K562 (cell line): ENCODE measurements around the gene GALR1. TPM values are rescaled to one million over a fixed set of nuclear protein-coding genes. Genes with fewer than 3 reads are reported as not detected.

Experiments
- ATAC-seq: fragments of 200-7000 bp; cut with Tn5 transposase; 3 replicates; pipeline ENCODE4 v1.9.1; 2020; ENCODE audit warnings: moderate library complexity
- BruUV-seq: library from RNA; stranded (reverse); fragments of 400-500 nt; replicated peaks from 2 replicates; lab custom pipeline; 2021; lab: Mats Ljungman, UMichigan
- CTCF ChIA-PET: fragments of 300-600 bp; formaldehyde crosslinking; extraction: SDS; loops from one replicate; lab custom pipeline; 2021; ENCODE audit warnings: low intra/inter-chr PET ratio; lab: Yijun Ruan, JAX
- POLR2A ChIA-PET: fragments of 300-600, 350-650 bp; sonication (Branson Sonifier 250); formaldehyde crosslinking; extraction: SDS; loops from one replicate; lab custom pipeline; 2021; ENCODE audit warnings: antibody characterized with exemption, inconsistent platforms; lab: Yijun Ruan, JAX
- DNase-seq, 4 experiments: peaks; one replicate each; pipeline versions ENCODE4 v3.0.0 to v3.0.0-alpha.2; 2011 to 2018; ENCODE audit warnings: low spot score in 3 of 4, mixed read lengths in 3 of 4; ENCODE audit errors: extremely low read depth in 1 of 4
- FAIRE-seq: peaks from 2 replicates; lab custom pipeline; 2011; peaks lifted over from hg19 to GRCh38; lab: Jason Lieb, UNC
- H2AFZ ChIP-seq: 2 replicates; pipeline ENCODE4 v1.6.0; 2011; ENCODE audit warnings: low read depth, low read length, control low read depth, inconsistent platforms
- H3K27ac ChIP-seq: fragments of 200-600 bp; 3 replicates; pipeline ENCODE4 v1.8.0; 2011; ENCODE audit warnings: low read depth, mild to moderate bottlenecking, control low read depth, inconsistent platforms, low read length, moderate library complexity, mixed read lengths; ENCODE audit errors: extremely low read depth
- H3K27me3 ChIP-seq, 2 experiments: fragments of 300-600 bp in 1 of 2; 2 replicates in 1 of 2; 3 replicates in 1 of 2; pipeline versions ENCODE4 v1.6.0 to v1.8.0; 2011; ENCODE audit warnings: inconsistent platforms in 2 of 2, low read length in 2 of 2, mild to moderate bottlenecking in 1 of 2, mixed read lengths in 1 of 2, moderate library complexity in 1 of 2; ENCODE audit not compliant: control insufficient read depth in 2 of 2, insufficient read depth in 2 of 2
- H3K36me3 ChIP-seq: fragments of 300-600 bp; 3 replicates; pipeline ENCODE4 v1.8.0; 2011; ENCODE audit warnings: mild to moderate bottlenecking, low read length, inconsistent platforms; ENCODE audit not compliant: control insufficient read depth, insufficient read depth
- H3K4me1 ChIP-seq, 2 experiments: fragments of 200-600 bp in 1 of 2; replicated peaks in 1 of 2; 2 replicates in 1 of 2; 3 replicates in 1 of 2; pipeline versions ENCODE4 v1.5.1 to v1.8.0; 2011; ENCODE audit warnings: inconsistent platforms in 2 of 2, low read length in 2 of 2, mild to moderate bottlenecking in 1 of 2, mixed read lengths in 1 of 2, moderate library complexity in 1 of 2; ENCODE audit not compliant: control insufficient read depth in 2 of 2, insufficient read depth in 2 of 2
- H3K4me2 ChIP-seq: 2 replicates; pipeline ENCODE4 v1.6.1; 2011; ENCODE audit warnings: low read length, control low read depth, inconsistent platforms, mixed read lengths; ENCODE audit not compliant: insufficient read depth
- H3K4me3 ChIP-seq: fragments of 200-600 bp; sonication (generic), shearing (Covaris generic); 2 replicates; pipeline ENCODE4 v1.5.1; 2016; ENCODE audit warnings: control low read depth, inconsistent platforms
- H3K79me2 ChIP-seq: fragments of 200-600 bp; 3 replicates; pipeline ENCODE4 v1.8.0; 2011; ENCODE audit warnings: low read length, inconsistent platforms; ENCODE audit not compliant: control insufficient read depth, insufficient read depth
- H3K9ac ChIP-seq, 2 experiments: 2 replicates each; pipeline versions ENCODE4 v1.6.0 to v1.6.1; 2011; ENCODE audit warnings: low read depth in 2 of 2, low read length in 2 of 2, control low read depth in 1 of 2, inconsistent platforms in 1 of 2, mild to moderate bottlenecking in 1 of 2, mixed read lengths in 1 of 2; ENCODE audit not compliant: insufficient read depth in 1 of 2
- H3K9me1 ChIP-seq: one replicate; pipeline ENCODE4 v1.6.0; 2011; ENCODE audit warnings: inconsistent platforms, mild to moderate bottlenecking, low read length, moderate library complexity; ENCODE audit not compliant: control insufficient read depth, insufficient read depth
- H3K9me3 ChIP-seq: replicated peaks from 2 replicates; pipeline ENCODE4 v1.5.1; 2011; ENCODE audit warnings: low read depth, low read length, inconsistent platforms; ENCODE audit not compliant: control insufficient read depth, insufficient read depth
- H4K20me1 ChIP-seq: replicated peaks from 2 replicates; pipeline ENCODE4 v1.6.1; 2011; ENCODE audit warnings: low read length, inconsistent platforms, mixed read lengths; ENCODE audit not compliant: control insufficient read depth, insufficient read depth
- CBX8 ChIP-seq: fragments of 200-600 bp; sonication (generic); IDR thresholded peaks from 2 replicates; pipeline ENCODE4 v1.6.1; 2012; ENCODE audit warnings: borderline replicate concordance, mixed run types, low read depth, mild to moderate bottlenecking, moderate library complexity, mixed read lengths, low read length, control low read depth, inconsistent platforms; ENCODE audit not compliant: poor library complexity, severe bottlenecking; ENCODE audit errors: extremely low read depth
- CHD4 ChIP-seq: fragments of 200-600 bp; sonication (generic); IDR thresholded peaks from 3 replicates; pipeline ENCODE4 v1.6.1; 2012; ENCODE audit warnings: low read depth, mild to moderate bottlenecking, mixed read lengths, low read length, inconsistent platforms; ENCODE audit not compliant: insufficient read depth, insufficient replicate concordance, poor library complexity, severe bottlenecking
- HLTF ChIP-seq: fragments of 450-650 bp; IDR thresholded peaks from 2 replicates; pipeline ENCODE4 v1.6.1; 2016
- HMGN3 ChIP-seq: IDR thresholded peaks from 2 replicates; pipeline ENCODE4 v1.6.1; 2011; ENCODE audit warnings: borderline replicate concordance, low read depth, mild to moderate bottlenecking, mixed read lengths, low read length; ENCODE audit not compliant: insufficient read length; ENCODE audit errors: extremely low read depth
- MYBL2 ChIP-seq, 2 experiments: fragments of 450-650 bp in 1 of 2; sonication (generic) in 1 of 2; formaldehyde crosslinking in 1 of 2; IDR thresholded peaks; 2 replicates each; pipeline versions ENCODE4 v1.6.1 to v1.8.1; 2017 to 2022; ENCODE audit warnings: borderline replicate concordance in 1 of 2, inconsistent platforms in 1 of 2, low read depth in 1 of 2, mild to moderate bottlenecking in 1 of 2, missing genetic modification reagents in 1 of 2, moderate library complexity in 1 of 2
- PRMT5 ChIP-seq: sonication (generic); formaldehyde crosslinking; IDR thresholded peaks from 2 replicates; pipeline ENCODE4 v1.5.0; 2020; ENCODE audit warnings: missing genetic modification reagents
- SMAD1 ChIP-seq: fragments of 150-350 bp; IDR thresholded peaks from 2 replicates; pipeline ENCODE4 v1.6.1; 2014; ENCODE audit warnings: low read length, low read depth; ENCODE audit not compliant: partially characterized antibody
- TRIM28 ChIP-seq: fragments of 450-650 bp; IDR thresholded peaks from 2 replicates; pipeline ENCODE4 v1.6.1; 2017
- ZNF24 ChIP-seq: fragments of 450-650 bp; IDR thresholded peaks from 2 replicates; pipeline ENCODE4 v1.6.1; 2016
- ZNF444 ChIP-seq: fragments of 250-450 bp; sonication (Bioruptor Pico); IDR thresholded peaks from 2 replicates; pipeline ENCODE4 v1.4.0; 2020; ENCODE audit warnings: mild to moderate bottlenecking, moderate library complexity
- WGBS: fragments of 100-300 bp; shearing (Covaris generic); methylation state at CpG from one replicate; pipeline ENCODE4 v1.1.6; 2016; ENCODE audit warnings: low coverage, mixed read lengths; ENCODE audit not compliant: insufficient coverage; ENCODE audit errors: missing lambda C conversion rate; 5-methylcytosine and 5-hydroxymethylcytosine counted together
- in situ Hi-C: fragments of 300-500 bp; cut with MboI; formaldehyde crosslinking; loops from 4 replicates; pipeline ENCODE4 v1.15.0; 2018; ENCODE audit warnings: inconsistent platforms, mixed read lengths
- intact Hi-C: fragments of 100-400 bp; cut with micrococcal nuclease; formaldehyde crosslinking; loops from 2 replicates; pipeline ENCODE4 v1.14.2; 2022
- polyA plus RNA-seq, 8 experiments: library from polyadenylated mRNA; depleted of rRNA in 4 of 8; stranded (reverse) in 5 of 8; unstranded in 3 of 8; fragments of >200 nt; fragmentation: Nextera tagmentation in 2 of 8; fragmentation: Illumina TruSeq in 1 of 8; extraction: Ambion mirVana in 2 of 8; extraction: Trizol in 1 of 8; gene quantifications; 2 replicates each; pipeline versions ENCODE4 v1.2.1 to v1.2.3, GENCODE V29; 2011 to 2014; ENCODE audit warnings: inconsistent platforms in 1 of 8, missing spikeins in 1 of 8
- total RNA-seq, 7 experiments: library from RNA; depleted of rRNA in 6 of 7; stranded (reverse); fragments of >200 nt in 6 of 7; fragmentation: Illumina TruSeq in 2 of 7; extraction: Trizol in 2 of 7; gene quantifications; 2 replicates each; pipeline versions ENCODE4 v1.2.1 to v1.2.3, GENCODE V29; 2011 to 2021; ENCODE audit warnings: low replicate concordance in 1 of 7
- TF ChIP-seq, protein P1 (sequence below): fragments of 250-450 bp; sonication (Bioruptor Pico); IDR thresholded peaks from 2 replicates; pipeline ENCODE4 v1.8.0; 2021; ENCODE audit warnings: mild to moderate bottlenecking, moderate library complexity
- TF ChIP-seq, protein P2 (sequence below): fragments of 450-650 bp; formaldehyde crosslinking; IDR thresholded peaks from 2 replicates; pipeline ENCODE4 v1.4.0; 2020; ENCODE audit warnings: mild to moderate bottlenecking, moderate library complexity
- TF ChIP-seq, protein P3 (sequence below): sonication (generic); formaldehyde crosslinking; IDR thresholded peaks from 2 replicates; pipeline ENCODE4 v1.8.1; 2022; ENCODE audit warnings: missing genetic modification reagents

Gene GALR1
- total and polyA plus RNA-seq, 9 of the 15 experiments (the other 6 are each of a cell fraction or from before 2014, with no cell fraction given) = not detected

DNA sequence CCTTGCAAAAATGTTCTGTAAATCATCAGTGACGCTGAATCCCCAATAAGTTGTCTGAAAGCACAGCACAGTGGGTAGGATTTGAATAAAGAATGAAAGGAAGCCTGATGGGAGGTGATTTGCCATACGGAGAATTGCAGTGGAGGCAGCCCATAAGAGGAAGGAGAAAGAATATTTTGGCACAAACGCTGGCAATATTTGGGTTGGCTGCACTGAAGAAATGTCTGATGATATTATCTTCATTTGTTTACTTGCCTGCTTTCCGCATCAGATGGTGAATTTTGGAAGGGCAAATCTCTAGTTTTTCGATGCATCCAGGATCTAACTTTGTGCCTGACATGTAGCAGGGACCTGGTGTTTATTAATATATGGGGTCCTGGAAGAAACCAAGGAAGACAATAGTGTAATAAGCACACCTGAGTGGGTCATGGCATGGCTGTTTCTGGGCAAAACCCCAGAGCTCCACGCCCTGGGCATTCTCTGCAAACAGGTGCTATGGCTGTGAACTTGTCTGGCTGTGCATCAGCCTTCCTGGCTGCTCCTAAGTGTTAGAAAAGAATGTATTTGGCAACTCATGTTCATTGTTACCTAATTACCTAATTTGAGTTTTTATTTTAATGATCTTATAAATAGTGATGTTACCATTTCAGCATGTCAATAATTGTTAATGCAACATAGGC is 5.9 kb downstream of the GALR1 start (continued):
- TF ChIP-seq TRIM28 = no peak
- TF ChIP-seq, protein P1, sequence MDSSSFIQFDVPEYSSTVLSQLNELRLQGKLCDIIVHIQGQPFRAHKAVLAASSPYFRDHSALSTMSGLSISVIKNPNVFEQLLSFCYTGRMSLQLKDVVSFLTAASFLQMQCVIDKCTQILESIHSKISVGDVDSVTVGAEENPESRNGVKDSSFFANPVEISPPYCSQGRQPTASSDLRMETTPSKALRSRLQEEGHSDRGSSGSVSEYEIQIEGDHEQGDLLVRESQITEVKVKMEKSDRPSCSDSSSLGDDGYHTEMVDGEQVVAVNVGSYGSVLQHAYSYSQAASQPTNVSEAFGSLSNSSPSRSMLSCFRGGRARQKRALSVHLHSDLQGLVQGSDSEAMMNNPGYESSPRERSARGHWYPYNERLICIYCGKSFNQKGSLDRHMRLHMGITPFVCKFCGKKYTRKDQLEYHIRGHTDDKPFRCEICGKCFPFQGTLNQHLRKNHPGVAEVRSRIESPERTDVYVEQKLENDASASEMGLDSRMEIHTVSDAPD (CRISPR knock-in tag) = no peak

DNA sequence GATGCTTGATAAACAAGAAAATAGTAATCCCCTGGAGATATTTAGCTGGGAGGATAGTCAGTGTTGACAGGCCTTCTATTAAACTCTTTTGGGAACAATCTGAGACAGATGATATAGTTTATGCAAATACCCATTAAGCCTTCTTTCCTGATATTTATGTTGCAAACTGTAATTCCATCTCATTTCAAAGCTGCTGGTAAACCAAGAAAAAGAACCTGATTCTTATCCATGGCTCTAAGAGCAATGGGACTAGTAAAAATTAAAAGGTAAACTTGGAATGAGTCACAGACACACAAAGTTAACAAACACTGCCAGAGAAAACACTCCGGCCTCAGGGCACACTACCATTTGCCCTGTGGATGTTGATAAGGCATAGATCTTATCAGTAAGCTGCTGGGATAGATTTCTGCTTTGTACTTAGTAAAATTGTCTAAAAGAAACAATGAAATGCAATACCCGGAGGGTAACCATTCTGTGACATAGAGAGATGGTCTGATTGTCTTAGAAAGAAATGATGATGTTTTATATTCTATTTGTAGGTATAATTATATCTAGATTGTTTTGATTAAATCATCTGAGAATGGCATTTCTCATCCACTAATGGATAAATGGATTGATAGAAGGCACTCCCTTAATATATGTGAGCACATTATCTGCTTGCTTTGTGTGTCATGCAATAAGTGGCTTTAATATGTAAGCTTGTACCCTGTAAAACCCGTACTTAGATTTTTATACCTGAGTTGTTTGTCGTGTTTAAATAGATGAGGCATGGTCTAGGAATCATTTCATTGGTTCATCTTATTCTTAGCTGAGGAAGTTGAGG is 13.2 kb downstream of the GALR1 start:
- FAIRE-seq = no peak
- 3% methylated on average over 4 of the region's 4 CpGs for WGBS
- Histone ChIP-seq H3K79me2 (no peaks in the 10 kb centered on the region), H3K4me3 (no peak overlapping the region), H3K36me3 (no peaks in the 10 kb centered on the region), H4K20me1 (no peaks in the 10 kb centered on the region), H3K9me3 (no peaks in the 10 kb centered on the region), H3K27ac (no peak overlapping the region), H3K9ac (no peak overlapping the region), H3K9me1 (no peaks in the 10 kb centered on the region), H3K27me3 (no peaks in the 10 kb centered on the region), H3K4me1 (no peaks in the 10 kb centered on the region), H2AFZ (no peak overlapping the region), H3K4me2 (no peak overlapping the region)
- CTCF ChIA-PET = no interaction called here
- no peak for ATAC-seq
- DNase-seq = no peak
- POLR2A ChIA-PET = no interaction called here
- in situ Hi-C loops = no loop called here
- no TSS peak for BruUV-seq
- intact Hi-C loops = no loop called here
- TF ChIP-seq, protein P2, sequence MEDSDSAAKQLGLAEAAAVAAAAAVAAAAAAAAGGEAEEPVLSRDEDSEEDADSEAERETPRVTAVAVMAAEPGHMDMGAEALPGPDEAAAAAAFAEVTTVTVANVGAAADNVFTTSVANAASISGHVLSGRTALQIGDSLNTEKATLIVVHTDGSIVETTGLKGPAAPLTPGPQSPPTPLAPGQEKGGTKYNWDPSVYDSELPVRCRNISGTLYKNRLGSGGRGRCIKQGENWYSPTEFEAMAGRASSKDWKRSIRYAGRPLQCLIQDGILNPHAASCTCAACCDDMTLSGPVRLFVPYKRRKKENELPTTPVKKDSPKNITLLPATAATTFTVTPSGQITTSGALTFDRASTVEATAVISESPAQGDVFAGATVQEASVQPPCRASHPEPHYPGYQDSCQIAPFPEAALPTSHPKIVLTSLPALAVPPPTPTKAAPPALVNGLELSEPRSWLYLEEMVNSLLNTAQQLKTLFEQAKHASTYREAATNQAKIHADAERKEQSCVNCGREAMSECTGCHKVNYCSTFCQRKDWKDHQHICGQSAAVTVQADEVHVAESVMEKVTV (CRISPR knock-in tag) = no peak
- TF ChIP-seq, protein P3, sequence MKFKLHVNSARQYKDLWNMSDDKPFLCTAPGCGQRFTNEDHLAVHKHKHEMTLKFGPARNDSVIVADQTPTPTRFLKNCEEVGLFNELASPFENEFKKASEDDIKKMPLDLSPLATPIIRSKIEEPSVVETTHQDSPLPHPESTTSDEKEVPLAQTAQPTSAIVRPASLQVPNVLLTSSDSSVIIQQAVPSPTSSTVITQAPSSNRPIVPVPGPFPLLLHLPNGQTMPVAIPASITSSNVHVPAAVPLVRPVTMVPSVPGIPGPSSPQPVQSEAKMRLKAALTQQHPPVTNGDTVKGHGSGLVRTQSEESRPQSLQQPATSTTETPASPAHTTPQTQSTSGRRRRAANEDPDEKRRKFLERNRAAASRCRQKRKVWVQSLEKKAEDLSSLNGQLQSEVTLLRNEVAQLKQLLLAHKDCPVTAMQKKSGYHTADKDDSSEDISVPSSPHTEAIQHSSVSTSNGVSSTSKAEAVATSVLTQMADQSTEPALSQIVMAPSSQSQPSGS (CRISPR knock-in tag) = no peak
- no peak for TF ChIP-seq ZNF444 (CRISPR knock-in tag)
- TF ChIP-seq MYBL2 (IDR thresholded peaks at IDR 0.05; ENCODE audit: low read depth) = no peak
- TF ChIP-seq MYBL2 (CRISPR knock-in tag; IDR thresholded peaks at IDR 0.05; ENCODE audit: borderline replicate concordance) = no peak
- no peak for TF ChIP-seq ZNF24
- TF ChIP-seq HLTF = no peak
- no peak for TF ChIP-seq CBX8
- no peak for TF ChIP-seq PRMT5 (CRISPR knock-in tag)
- no peak for TF ChIP-seq SMAD1
- TF ChIP-seq HMGN3 = no peak
- no peak for TF ChIP-seq CHD4
